SK-N-SH (cell line): ENCODE data around the gene SYT3.

ENCODE experiments used
- CTCF ChIP-seq: fragments of 200-600 bp; sonication (generic); IDR thresholded peaks from 2 replicates; pipeline ENCODE4 v1.6.1; 2017; ENCODE audit warnings: antibody characterized with exemption, mild to moderate bottlenecking, moderate library complexity
- RXRA ChIP-seq: IDR thresholded peaks from 2 replicates; pipeline ENCODE4 v1.4.0; 2012; ENCODE audit warnings: low read depth, mild to moderate bottlenecking, borderline replicate concordance
- TCF12 ChIP-seq: IDR thresholded peaks from 2 replicates; pipeline ENCODE4 v1.4.0; 2012

- TF ChIP-seq RXRA (no peak), CTCF (no peak), TCF12 (no peak)
Measured at GRCh38 chr19:50673118-50673517, 33.4 kb upstream of the SYT3 start.
